ENCODE results near the gene GIMAP7. TPM values are rescaled to one million over a fixed set of nuclear protein-coding genes. Genes with fewer than 3 reads are reported as not detected.

GIMAP7 gene
- total RNA-seq, 1 experiment from 2014 or later, result not detected

- DNase-seq (ENCODE audit: low spot score), result no peak
- no peak overlapping the region for H3K27ac ChIP-seq (ENCODE audit: low read depth, low read length, poor library complexity, severe bottlenecking)
- peaks cover 2% of the 10 kb centered on the region for H3K9me3 ChIP-seq (ENCODE audit: low read depth, low read length, poor library complexity, severe bottlenecking)
- POLR2A ChIA-PET (ENCODE audit: low non-redundant PET), result no interaction called here
- no TSS peak for BruUV-seq (replicated peaks)
- no peak overlapping the region for H3K4me3 ChIP-seq (ENCODE audit: low read depth, low read length, poor library complexity, severe bottlenecking)
- CTCF ChIA-PET, result no interaction called here
- TF ChIP-seq CTCF (conservative IDR thresholded peaks at IDR 0.05; ENCODE audit: low read depth, low read length) (no peak), EZH2 (IDR thresholded peaks at IDR 0.05; ENCODE audit: borderline replicate concordance, low read depth, low read length, poor library complexity, severe bottlenecking) (no peak)
- no peaks in the 10 kb centered on the region for H3K36me3 ChIP-seq (ENCODE audit: insufficient read depth, low read length, poor library complexity, severe bottlenecking)
- no peaks in the 10 kb centered on the region for H3K27me3 ChIP-seq (replicated peaks; ENCODE audit: insufficient read depth, low read depth, low read length, poor library complexity)
- intact Hi-C loops (cut with micrococcal nuclease; ENCODE audit: unreplicated experiment), result no loop called here
- no peaks in the 10 kb centered on the region for H3K4me1 ChIP-seq (ENCODE audit: insufficient read depth, low read length, poor library complexity, severe bottlenecking)
Observed at GRCh38 chr7:150562919-150563318, 48.2 kb downstream of the GIMAP7 start.

GRCh38 chr7:150564006-150564405, 49.3 kb downstream of the GIMAP7 start:
- no peaks in the 10 kb centered on the region for H3K27me3 ChIP-seq (replicated peaks; ENCODE audit: insufficient read depth, low read depth, low read length, poor library complexity)
- intact Hi-C loops (cut with micrococcal nuclease; ENCODE audit: unreplicated experiment), result no loop called here
- no peak for DNase-seq (ENCODE audit: low spot score)
- H3K9me3 ChIP-seq (ENCODE audit: low read depth, low read length, poor library complexity, severe bottlenecking), result no peaks in the 10 kb centered on the region
- no peaks in the 10 kb centered on the region for H3K36me3 ChIP-seq (ENCODE audit: insufficient read depth, low read length, poor library complexity, severe bottlenecking)
- TF ChIP-seq CTCF (conservative IDR thresholded peaks at IDR 0.05; ENCODE audit: low read depth, low read length), result no peak
- no peak for TF ChIP-seq EZH2 (IDR thresholded peaks at IDR 0.05; ENCODE audit: borderline replicate concordance, low read depth, low read length, poor library complexity, severe bottlenecking)
- no peak overlapping the region for H3K27ac ChIP-seq (ENCODE audit: low read depth, low read length, poor library complexity, severe bottlenecking)
- POLR2A ChIA-PET (ENCODE audit: low non-redundant PET), result no interaction called here
- H3K4me3 ChIP-seq (ENCODE audit: low read depth, low read length, poor library complexity, severe bottlenecking), result no peak overlapping the region
- H3K4me1 ChIP-seq (ENCODE audit: insufficient read depth, low read length, poor library complexity, severe bottlenecking), result no peaks in the 10 kb centered on the region
- no TSS peak for BruUV-seq (replicated peaks)
- CTCF ChIA-PET, result no interaction called here

- no TSS peak for BruUV-seq (replicated peaks)
- no peak overlapping the region for H3K27ac ChIP-seq (ENCODE audit: low read depth, low read length, poor library complexity, severe bottlenecking)
- TF ChIP-seq EZH2 (IDR thresholded peaks at IDR 0.05; ENCODE audit: borderline replicate concordance, low read depth, low read length, poor library complexity, severe bottlenecking), result no peak
- TF ChIP-seq CTCF (conservative IDR thresholded peaks at IDR 0.05; ENCODE audit: low read depth, low read length), result no peak
- H3K4me1 ChIP-seq (ENCODE audit: insufficient read depth, low read length, poor library complexity, severe bottlenecking), result no peaks in the 10 kb centered on the region
- no peak overlapping the region for H3K4me3 ChIP-seq (ENCODE audit: low read depth, low read length, poor library complexity, severe bottlenecking)
- no peaks in the 10 kb centered on the region for H3K36me3 ChIP-seq (ENCODE audit: insufficient read depth, low read length, poor library complexity, severe bottlenecking)
- ChIA-PET POLR2A (ENCODE audit: low non-redundant PET) (no interaction called here), CTCF (no interaction called here)
- intact Hi-C loops (cut with micrococcal nuclease; ENCODE audit: unreplicated experiment), result no loop called here
- H3K27me3 ChIP-seq (replicated peaks; ENCODE audit: insufficient read depth, low read depth, low read length, poor library complexity), result no peaks in the 10 kb centered on the region
- no peak for DNase-seq (ENCODE audit: low spot score)
- no peaks in the 10 kb centered on the region for H3K9me3 ChIP-seq (ENCODE audit: low read depth, low read length, poor library complexity, severe bottlenecking)
Observed at GRCh38 chr7:150564566-150564965, 49.9 kb downstream of the GIMAP7 start.
